Inflammatory macrophage treated with lipopolysaccharide for 1 hour (primary cell): ENCODE results near the gene OGA.
A peak's percentile ranks its signal among the peaks of the same experiment; 100 is the strongest.

Experiments
- DNase-seq, 2 donors: peaks; one replicate each; pipeline ENCODE4 v3.0.0-alpha.2; 2020 to 2022

The OGA gene

GRCh38 chr10:101752241-101752640 is 66.0 kb downstream of the OGA start:
- DNase-seq: no peak

GRCh38 chr10:101749047-101750016 is 68.9 kb downstream of the OGA start:
- DNase-seq: no peak

DNA sequence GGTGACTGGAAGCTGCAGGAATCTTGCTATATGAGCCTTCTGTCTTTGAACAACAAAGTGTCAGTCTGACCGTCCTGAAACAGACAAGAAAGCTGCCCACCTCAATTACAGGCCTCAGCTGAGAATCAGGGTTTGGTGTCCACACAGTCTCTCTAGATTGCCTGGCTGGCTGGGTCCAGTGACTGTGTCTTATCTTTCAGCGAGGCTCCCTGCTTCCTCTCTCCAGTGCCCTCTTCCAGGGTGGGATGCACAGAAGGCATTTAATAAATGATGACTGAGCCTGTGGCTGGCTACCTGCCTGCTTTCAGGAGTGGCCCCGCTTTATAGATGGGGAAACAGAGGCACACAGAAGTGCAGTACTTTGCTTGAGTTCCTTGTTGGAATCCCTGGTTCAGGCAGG is 69.7 kb downstream of the OGA start:
- DNase-seq: no peak

DNA sequence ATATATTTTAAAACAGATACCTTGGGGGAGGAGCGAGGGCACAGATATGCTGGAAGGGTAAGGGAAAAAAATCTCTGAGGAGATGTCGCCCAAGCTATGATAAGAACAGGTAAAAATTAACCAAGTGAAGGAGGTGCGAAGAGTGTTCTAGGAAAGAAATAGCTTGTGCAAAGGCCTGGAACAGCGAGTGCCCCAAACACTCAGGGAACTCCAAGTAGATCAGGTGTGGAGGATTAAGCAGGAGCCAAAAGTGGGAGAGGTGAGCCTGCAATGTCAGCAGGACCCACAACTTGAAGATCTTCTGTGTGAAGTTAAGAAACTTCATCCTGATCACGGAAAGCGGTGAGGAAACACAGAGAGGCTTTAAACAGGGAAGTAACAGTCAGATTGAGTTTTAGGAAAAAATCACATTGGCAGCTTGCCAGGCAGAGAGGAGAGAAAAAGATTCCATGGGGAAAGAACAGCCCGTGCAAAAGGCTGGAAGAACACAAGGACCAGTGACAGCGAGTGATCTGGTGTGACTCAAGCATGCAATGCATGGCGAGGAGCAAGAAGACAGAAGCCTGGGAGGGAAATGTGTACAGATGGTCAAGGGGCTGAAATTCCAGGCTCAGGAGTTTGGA is 73.1 kb downstream of the OGA start:
- peak in 1 of 2 donors; percentile 3 for DNase-seq

GRCh38 chr10:101744267-101744666 is 74.0 kb downstream of the OGA start:
- no peak for DNase-seq

DNA sequence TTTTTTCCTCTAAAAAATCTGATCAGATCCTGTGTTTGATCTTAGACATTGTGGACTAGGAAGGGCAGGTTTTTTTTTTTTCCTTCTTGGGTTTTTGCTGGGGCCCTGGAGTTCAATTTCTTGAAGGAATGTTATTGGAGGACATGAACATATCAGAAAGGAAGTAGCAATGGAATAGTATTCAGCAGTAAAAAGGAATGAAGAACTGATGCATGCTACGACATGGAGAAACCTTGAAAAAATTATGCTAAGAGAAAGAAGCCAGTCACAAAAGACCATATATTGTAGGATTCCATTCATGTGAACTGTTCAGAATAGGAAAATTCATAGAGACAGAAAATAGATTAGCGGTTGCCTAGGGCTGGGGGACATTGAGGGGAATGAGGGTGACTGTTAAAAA is 76.3 kb downstream of the OGA start:
- no peak for DNase-seq

DNA sequence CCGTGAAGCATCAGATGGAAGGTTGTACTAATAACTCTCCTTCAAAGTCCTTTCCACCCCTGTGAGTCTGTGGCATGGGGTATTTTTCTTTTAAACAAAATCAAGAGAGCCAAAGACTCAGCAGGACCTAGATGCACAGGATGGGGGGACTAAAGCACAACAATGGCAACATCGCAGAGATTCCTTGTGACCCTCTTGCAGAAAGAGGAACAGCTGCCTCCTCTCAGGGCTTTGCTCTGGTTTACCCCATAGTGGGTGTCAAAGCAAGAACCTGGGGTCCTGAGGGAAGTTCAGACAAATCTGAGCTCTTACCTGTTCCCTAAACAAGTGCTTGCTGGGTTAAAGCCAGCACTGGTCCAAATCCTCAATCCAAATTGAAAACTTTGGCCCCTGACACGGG is 81.6 kb downstream of the OGA start:
- no peak for DNase-seq
